ENCODE results near the gene F3.

F3 gene

DNA sequence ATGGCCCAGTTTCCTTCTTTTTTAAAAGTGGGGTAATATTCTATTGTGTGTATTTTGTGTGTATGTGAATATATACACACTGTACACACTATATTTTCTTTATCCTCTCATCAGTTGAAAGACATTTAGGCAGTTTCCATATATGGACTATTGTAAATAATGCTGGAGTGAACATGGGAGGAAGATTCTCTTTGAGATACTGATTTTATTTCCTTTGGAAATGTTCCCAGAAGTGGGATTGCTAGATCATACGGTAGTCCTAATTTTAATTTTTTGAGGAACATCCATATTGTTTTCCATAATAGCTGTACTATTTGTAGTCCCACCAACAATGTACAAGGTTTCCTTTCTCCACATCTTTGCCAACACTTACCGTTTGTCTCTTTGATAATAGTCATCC is 51.0 kb downstream of the F3 start:
- no peak overlapping the region for H3K4me3 ChIP-seq (ENCODE audit: low read length)
- TF ChIP-seq, protein P1, sequence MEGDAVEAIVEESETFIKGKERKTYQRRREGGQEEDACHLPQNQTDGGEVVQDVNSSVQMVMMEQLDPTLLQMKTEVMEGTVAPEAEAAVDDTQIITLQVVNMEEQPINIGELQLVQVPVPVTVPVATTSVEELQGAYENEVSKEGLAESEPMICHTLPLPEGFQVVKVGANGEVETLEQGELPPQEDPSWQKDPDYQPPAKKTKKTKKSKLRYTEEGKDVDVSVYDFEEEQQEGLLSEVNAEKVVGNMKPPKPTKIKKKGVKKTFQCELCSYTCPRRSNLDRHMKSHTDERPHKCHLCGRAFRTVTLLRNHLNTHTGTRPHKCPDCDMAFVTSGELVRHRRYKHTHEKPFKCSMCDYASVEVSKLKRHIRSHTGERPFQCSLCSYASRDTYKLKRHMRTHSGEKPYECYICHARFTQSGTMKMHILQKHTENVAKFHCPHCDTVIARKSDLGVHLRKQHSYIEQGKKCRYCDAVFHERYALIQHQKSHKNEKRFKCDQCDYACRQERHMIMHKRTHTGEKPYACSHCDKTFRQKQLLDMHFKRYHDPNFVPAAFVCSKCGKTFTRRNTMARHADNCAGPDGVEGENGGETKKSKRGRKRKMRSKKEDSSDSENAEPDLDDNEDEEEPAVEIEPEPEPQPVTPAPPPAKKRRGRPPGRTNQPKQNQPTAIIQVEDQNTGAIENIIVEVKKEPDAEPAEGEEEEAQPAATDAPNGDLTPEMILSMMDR (IDR thresholded peaks at IDR 0.05; ENCODE audit: insufficient read depth, low read depth, low read length, missing control alignments) = no peak
- no peak for DNase-seq (ENCODE audit: low read depth)

GRCh38 chr1:94486990-94487389 is 54.6 kb downstream of the F3 start:
- TF ChIP-seq, protein P1 (IDR thresholded peaks at IDR 0.05; ENCODE audit: insufficient read depth, low read depth, low read length, missing control alignments) = no peak
- H3K4me3 ChIP-seq (ENCODE audit: low read length) = no peak overlapping the region
- DNase-seq (ENCODE audit: low read depth) = no peak

DNA sequence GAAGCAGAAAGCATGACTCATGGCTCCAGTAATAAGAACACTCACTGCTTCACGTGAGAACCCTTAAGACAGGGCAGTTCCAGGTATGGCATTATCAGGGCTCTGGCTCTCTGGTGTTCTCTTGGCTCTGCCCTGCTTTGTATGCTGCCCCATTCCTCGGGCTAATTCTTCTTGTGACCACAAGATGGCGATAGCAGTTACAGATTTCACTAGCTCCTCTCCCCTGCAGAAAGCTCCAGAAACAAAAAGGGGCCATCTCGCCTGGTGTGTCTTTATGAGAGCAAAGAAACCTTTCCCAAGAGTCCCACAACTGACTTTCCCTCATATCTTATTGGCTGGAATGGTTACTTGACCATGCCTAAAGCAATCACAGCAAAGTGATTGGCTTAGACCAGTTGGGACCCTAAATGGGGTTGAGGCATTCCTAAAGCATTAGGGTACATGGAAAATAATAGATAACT is 60.1 kb downstream of the F3 start:
- TF ChIP-seq, protein P1 (IDR thresholded peaks at IDR 0.05; ENCODE audit: insufficient read depth, low read depth, low read length, missing control alignments) = peak; percentile 88
- peak; percentile 92 for DNase-seq (ENCODE audit: low read depth)
- H3K4me3 ChIP-seq (ENCODE audit: low read length) = no peak overlapping the region

- DNase-seq (ENCODE audit: low read depth) = no peak
- TF ChIP-seq, protein P1 (IDR thresholded peaks at IDR 0.05; ENCODE audit: insufficient read depth, low read depth, low read length, missing control alignments) = no peak
- no peak overlapping the region for H3K4me3 ChIP-seq (ENCODE audit: low read length)
Measured at GRCh38 chr1:94479682-94480081, 61.9 kb downstream of the F3 start.

All from epithelial cell of esophagus (primary cell).